Activated CD8-positive, alpha-beta T cell treated with anti-CD3 and anti-CD28 coated beads for 36 hours (primary cell): ENCODE measurements around the gene UMPS. TPM values are rescaled to one million over a fixed set of nuclear protein-coding genes. Genes with fewer than 3 reads are reported as not detected.

Source experiments
- ATAC-seq: fragments of 200-7000 bp; cut with Tn5 transposase; one replicate; pipeline ENCODE4 v1.10.0; 2021; ENCODE audit warnings: mild to moderate bottlenecking, moderate library complexity
- CTCF ChIA-PET: fragments of 350-600 bp; sonication (Branson Sonifier 250); formaldehyde crosslinking; loops from one replicate; lab custom pipeline; 2021; ENCODE audit warnings: antibody characterized with exemption; lab: Charles Lee
- POLR2A ChIA-PET: fragments of 350-600 bp; sonication (Branson Sonifier 250); formaldehyde crosslinking; loops from one replicate; lab custom pipeline; 2021; ENCODE audit warnings: antibody characterized with exemption; lab: Charles Lee
- DNase-seq: peaks from one replicate; pipeline ENCODE4 v3.0.0-alpha.2; 2020
- H3K27ac Mint-ChIP-seq: one replicate; pipeline ENCODE4 v1.8.0; 2021; ENCODE audit warnings: mild to moderate bottlenecking, mixed read lengths
- H3K27me3 Mint-ChIP-seq: one replicate; pipeline ENCODE4 v1.8.0; 2021; ENCODE audit warnings: mixed read lengths
- H3K36me3 Mint-ChIP-seq: one replicate; pipeline ENCODE4 v1.8.0; 2021; ENCODE audit warnings: low read depth, mixed read lengths
- H3K4me1 Mint-ChIP-seq: one replicate; pipeline ENCODE4 v1.8.0; 2021; ENCODE audit warnings: low read depth, mixed read lengths
- H3K4me3 Mint-ChIP-seq: one replicate; pipeline ENCODE4 v1.8.0; 2021; ENCODE audit warnings: mild to moderate bottlenecking, moderate library complexity, mixed read lengths
- H3K9me3 Mint-ChIP-seq: one replicate; pipeline ENCODE4 v1.8.0; 2021; ENCODE audit warnings: mixed read lengths
- CTCF ChIP-seq: fragments of 200-600 bp; IDR thresholded peaks from one replicate; pipeline ENCODE4 v1.8.0; 2022; ENCODE audit warnings: antibody characterized with exemption, mild to moderate bottlenecking
- intact Hi-C: fragments of 100-400 bp; cut with micrococcal nuclease; formaldehyde crosslinking; loops from one replicate; pipeline ENCODE4 v1.10.0; 2022
- total RNA-seq, 2 experiments: library from RNA; stranded (reverse); gene quantifications; one replicate each; pipeline ENCODE4 v1.2.3, GENCODE V29; 2021

The UMPS gene
- total RNA-seq, 2 experiments from 2014 or later: 41.7 to 53.1 TPM

- Mint-ChIP-seq H3K9me3 (no peaks in the 10 kb centered on the region), H3K36me3 (no peaks in the 10 kb centered on the region), H3K27ac (no peak overlapping the region), H3K4me3 (no peak overlapping the region), H3K27me3 (no peaks in the 10 kb centered on the region), H3K4me1 (peaks cover 2% of the 10 kb centered on the region)
- TF ChIP-seq CTCF: no peak
- intact Hi-C loops: loop anchor here (10.0 kb wide), 1 partner anchor 820 kb away; no protein-coding TSS in a partner anchor
- ATAC-seq (no peak), DNase-seq (no peak)
- ChIA-PET CTCF (interaction anchor here (0.9 to 6.9 kb wide), 2 partner anchors 136 to 139 kb away, joined by 4 to 231 read pairs; no protein-coding TSS in a partner anchor), POLR2A (no interaction called here)
Measured at GRCh38 chr3:124764746-124765145, 34.5 kb downstream of the UMPS start.

GRCh38 chr3:124765197-124765840 is 35.1 kb downstream of the UMPS start:
- Mint-ChIP-seq H3K9me3 (no peaks in the 10 kb centered on the region), H3K4me3 (no peak overlapping the region), H3K36me3 (no peaks in the 10 kb centered on the region), H3K27ac (no peak overlapping the region), H3K4me1 (peaks cover 2% of the 10 kb centered on the region), H3K27me3 (no peaks in the 10 kb centered on the region)
- intact Hi-C loops: loop anchor here (10.0 kb wide), 1 partner anchor 819 kb away; no protein-coding TSS in a partner anchor
- ChIA-PET CTCF (interaction anchor here (0.9 kb wide), 1 partner anchor 136 kb away, joined by 4 read pairs; no protein-coding TSS in a partner anchor), POLR2A (no interaction called here)
- no peak for DNase-seq
- TF ChIP-seq CTCF: no peak
- ATAC-seq: no peak

GRCh38 chr3:124766113-124767095 is 36.2 kb downstream of the UMPS start:
- H3K9me3 Mint-ChIP-seq: no peaks in the 10 kb centered on the region
- peaks cover 2% of the 10 kb centered on the region for H3K27me3 Mint-ChIP-seq
- DNase-seq (no peak), ATAC-seq (no peak)
- intact Hi-C loops: loop anchor here (10.0 kb wide), 1 partner anchor 818 kb away; no protein-coding TSS in a partner anchor
- CTCF ChIA-PET: interaction anchor here (1.2 to 3.7 kb wide), 4 partner anchors 20 to 162 kb away, joined by 3 to 19 read pairs (median 4); no protein-coding TSS in a partner anchor
- H3K4me1 Mint-ChIP-seq: peaks cover under 1% of the 10 kb centered on the region
- H3K4me3 Mint-ChIP-seq: no peak overlapping the region
- no peak for TF ChIP-seq CTCF
- POLR2A ChIA-PET: no interaction called here
- H3K27ac Mint-ChIP-seq: no peak overlapping the region
- no peaks in the 10 kb centered on the region for H3K36me3 Mint-ChIP-seq

GRCh38 chr3:124767264-124767663 is 37.0 kb downstream of the UMPS start:
- ATAC-seq: no peak
- H3K9me3 Mint-ChIP-seq: no peaks in the 10 kb centered on the region
- DNase-seq: no peak
- H3K27ac Mint-ChIP-seq: no peak overlapping the region
- POLR2A ChIA-PET: no interaction called here
- no peaks in the 10 kb centered on the region for H3K36me3 Mint-ChIP-seq
- intact Hi-C loops: loop anchor here (10.0 kb wide), 1 partner anchor 818 kb away; no protein-coding TSS in a partner anchor
- H3K4me1 Mint-ChIP-seq: no peaks in the 10 kb centered on the region
- no peak for TF ChIP-seq CTCF
- CTCF ChIA-PET: interaction anchor here (1.2 to 3.7 kb wide), 4 partner anchors 19 to 161 kb away, joined by 3 to 19 read pairs (median 4); no protein-coding TSS in a partner anchor
- peaks cover 3% of the 10 kb centered on the region for H3K27me3 Mint-ChIP-seq
- H3K4me3 Mint-ChIP-seq: no peak overlapping the region
